DMS53 (cell line): ENCODE measurements around the gene TCF19.
"Not testable (repeated sequence)": the region's sequence is repeated elsewhere in the genome, so short reads cannot be mapped to it uniquely, and the experiment has no call there.

Experiments used
- DNase-seq: peaks from one replicate; lab custom pipeline; 2025; lab: John Stamatoyannopoulos, UW

TCF19 gene

DNA sequence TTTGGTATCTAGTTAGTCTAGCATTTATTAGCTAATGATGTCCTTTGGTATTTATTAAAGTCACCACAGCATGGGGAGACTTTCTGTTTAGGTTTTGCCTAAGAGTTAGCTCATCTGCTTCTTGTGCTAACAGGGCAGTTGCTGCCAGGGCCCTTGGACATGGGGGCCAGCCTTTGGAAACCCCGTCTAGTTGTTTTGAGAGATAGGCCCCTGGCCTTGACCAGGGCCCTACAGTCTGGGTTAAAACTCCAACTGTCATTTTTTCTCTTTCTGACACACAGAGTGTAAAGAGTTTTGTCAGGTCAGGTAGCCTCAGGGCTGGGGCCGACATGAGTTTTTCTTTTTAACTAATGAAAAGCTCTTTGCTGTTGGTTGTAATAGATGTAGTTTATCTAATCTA lies 24.9 kb downstream of the TCF19 start:
- DNase-seq = not testable (repeated sequence)

GRCh38 chr6:31183859-31184258 lies 25.5 kb downstream of the TCF19 start:
- not testable (repeated sequence) for DNase-seq

GRCh38 chr6:31185695-31186051 lies 27.3 kb downstream of the TCF19 start:
- DNase-seq = not testable (repeated sequence)

- DNase-seq = no peak
Observed at GRCh38 chr6:31186052-31186734, 27.8 kb downstream of the TCF19 start.

DNA sequence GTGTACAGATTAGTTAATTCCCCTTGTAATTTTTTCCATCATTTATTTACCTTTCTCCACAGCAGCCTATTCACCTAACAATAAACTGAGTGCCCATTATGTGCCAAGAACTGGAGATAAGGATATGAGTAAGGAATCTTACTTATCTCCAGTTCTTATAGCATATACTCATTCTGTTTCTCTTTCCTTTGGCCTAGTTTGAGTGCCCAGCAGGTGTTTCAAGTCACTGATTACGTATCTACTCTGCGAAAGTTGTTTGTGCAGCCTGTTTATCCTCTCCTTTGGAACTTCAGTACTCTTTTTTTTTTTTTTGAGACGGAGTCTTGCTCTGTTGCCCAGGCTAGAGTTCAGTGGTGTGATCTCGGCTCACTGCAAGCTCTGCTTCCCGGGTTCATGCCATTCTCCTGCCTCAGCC lies 29.4 kb downstream of the TCF19 start:
- no peak for DNase-seq

- DNase-seq = not testable (repeated sequence)
Observed at GRCh38 chr6:31189223-31189622, 30.8 kb downstream of the TCF19 start.

DNA sequence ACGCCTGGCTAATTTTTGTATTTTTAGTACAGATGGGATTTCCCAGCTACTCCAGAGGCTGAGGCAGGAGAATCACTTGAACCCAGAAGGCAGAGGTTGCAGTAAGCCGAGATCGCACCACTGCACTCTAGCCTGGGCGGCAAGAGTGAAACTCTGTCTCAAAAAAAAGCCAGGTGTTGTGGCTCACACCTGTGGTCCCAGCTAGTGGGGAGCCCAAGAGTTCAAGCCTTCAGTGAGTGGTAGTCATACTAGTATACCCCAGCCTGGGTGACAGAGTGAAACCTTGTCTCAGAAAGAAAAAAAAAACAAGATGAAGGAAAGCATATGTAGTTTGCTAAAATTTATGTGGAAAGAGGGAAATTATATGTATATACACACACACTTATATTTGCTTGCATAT lies 32.1 kb downstream of the TCF19 start:
- DNase-seq = no peak

DNA sequence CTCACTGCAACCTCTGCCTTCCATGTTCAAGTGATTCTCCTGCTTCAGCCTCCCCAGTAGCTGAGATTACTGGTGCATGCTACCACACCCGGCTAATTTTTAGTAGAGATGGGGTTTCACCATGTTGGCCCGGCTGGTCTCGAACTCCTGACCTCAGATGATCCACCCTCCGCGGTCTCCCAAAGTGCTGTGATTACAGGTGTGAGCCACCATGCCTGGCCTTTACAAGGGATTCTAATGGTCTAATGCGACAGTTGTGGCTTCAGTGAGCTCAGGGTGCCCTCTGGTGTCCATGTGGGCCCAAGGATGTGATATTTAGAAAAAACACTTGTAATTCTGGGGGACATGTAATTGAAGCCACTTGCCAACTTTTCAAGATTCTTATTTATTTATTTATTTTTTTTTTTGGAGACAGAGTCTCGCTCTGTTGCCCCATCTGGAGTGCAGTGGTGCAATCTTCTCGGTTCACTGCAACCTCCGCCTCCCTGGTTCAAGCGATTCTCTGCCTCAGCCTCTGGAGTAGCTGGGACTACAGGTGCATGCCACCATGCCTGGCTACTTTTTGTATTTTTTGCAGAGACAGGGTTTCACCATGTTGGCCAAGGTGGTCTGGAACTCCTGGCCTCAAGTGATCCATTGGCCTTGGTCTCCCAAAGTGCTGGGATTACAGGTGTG lies 34.2 kb downstream of the TCF19 start:
- DNase-seq = peak; percentile 89

- DNase-seq = peak; percentile 24
Observed at GRCh38 chr6:31193206-31193605, 34.8 kb downstream of the TCF19 start.

DNA sequence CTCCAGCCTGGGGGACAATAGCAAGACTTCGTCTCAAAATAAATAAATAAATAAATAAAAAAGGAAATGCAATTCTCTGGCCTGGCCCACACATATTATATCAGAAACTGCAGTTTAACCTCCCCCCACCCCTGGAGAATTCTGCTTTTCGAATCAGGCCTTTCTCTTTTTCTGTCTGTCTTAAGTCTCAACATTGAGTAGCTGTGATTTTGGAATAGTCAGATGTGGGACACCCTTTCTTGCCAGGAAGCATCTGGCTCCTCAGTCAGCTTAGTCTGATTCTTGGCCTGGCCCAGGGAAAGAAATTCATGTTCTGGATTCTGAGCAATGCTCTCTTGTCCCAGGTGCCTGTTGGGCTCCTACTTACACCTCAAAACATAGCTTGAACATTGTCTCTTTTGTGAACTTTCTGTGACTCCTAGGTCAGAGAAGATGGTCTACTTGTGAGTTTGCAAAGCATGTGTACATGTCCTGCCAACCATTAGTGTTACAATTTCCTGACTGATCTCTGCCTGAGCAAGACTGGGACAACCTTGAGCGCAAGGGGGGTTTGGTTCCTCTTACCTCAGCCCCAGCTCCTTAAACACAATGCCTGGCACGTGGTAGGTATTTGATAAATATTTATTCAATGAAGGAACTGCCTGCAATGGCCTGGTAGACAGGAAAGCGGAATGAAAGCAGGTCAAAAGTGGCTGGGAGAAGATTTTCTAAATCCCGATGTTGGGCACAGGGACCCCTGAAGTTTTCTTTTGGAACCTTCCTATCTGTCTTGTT lies 35.9 kb downstream of the TCF19 start:
- DNase-seq = no peak

- DNase-seq = not testable (repeated sequence)
Observed at GRCh38 chr6:31195308-31195979, 37.1 kb downstream of the TCF19 start.

DNA sequence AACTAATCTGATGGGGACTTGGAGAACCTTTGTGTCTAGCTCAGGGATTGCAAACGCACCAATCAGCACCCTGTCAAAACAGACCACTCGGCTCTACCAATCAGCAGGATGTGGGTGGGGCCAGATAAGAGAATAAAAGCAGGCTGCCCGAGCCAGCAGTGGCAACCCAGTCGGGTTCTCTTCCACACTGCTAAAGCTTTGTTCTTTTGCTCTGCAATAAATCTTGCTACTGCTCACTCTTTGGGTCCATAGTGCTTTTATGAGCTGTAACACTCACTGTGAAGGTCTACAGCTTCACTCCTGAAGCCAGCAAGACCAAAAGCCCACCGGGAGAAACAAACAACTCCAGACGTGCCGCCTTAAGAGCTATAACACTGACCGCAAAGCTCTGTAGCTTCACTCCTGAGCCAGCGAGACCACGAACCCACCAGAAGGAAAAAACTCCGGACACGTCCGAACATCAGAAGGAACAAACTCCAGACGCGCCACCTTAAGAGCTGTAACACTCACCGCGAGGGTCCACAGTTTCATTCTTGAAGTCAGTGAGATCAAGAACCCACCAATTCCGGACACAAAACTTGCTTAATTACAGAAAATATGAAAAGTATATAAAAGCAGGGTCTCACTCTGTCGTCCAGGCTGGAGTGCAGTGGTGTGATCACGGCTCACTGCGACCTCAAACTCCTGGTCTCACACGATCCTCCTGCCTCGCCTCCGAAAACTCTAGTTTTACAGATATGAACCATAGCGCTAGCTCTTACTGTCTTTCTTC lies 38.0 kb downstream of the TCF19 start:
- not testable (repeated sequence) for DNase-seq

- DNase-seq = peak; percentile 98
Observed at GRCh38 chr6:31197559-31198305, 39.3 kb downstream of the TCF19 start.

- DNase-seq = not testable (repeated sequence)
Observed at GRCh38 chr6:31199105-31199452, 40.7 kb downstream of the TCF19 start.

- peak; percentile 92 for DNase-seq
Observed at GRCh38 chr6:31202259-31203166, 44.1 kb downstream of the TCF19 start.

GRCh38 chr6:31203345-31203979 lies 45.1 kb downstream of the TCF19 start:
- DNase-seq = peak; percentile 97

GRCh38 chr6:31204751-31205145 lies 46.4 kb downstream of the TCF19 start:
- peak; percentile 35 for DNase-seq

DNA sequence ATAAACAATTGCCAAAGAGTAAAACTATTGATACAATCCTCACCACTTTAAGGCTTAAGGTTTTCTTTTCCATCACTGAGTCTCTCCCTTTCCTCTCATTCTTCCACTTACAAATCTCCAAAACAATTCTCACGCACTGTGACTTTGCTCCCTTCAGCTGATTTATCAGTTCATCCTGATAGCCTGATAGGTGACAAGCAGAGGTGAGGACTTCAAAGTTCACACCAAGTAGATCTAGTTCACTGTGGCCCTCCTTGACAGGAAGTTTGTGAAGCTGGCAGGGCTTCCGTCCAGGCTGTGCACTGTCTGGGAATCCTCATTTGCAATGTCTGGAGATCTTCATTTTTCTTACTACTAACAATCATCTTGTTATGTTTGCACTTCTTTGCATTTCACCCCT lies 47.2 kb downstream of the TCF19 start:
- DNase-seq = no peak

DNA sequence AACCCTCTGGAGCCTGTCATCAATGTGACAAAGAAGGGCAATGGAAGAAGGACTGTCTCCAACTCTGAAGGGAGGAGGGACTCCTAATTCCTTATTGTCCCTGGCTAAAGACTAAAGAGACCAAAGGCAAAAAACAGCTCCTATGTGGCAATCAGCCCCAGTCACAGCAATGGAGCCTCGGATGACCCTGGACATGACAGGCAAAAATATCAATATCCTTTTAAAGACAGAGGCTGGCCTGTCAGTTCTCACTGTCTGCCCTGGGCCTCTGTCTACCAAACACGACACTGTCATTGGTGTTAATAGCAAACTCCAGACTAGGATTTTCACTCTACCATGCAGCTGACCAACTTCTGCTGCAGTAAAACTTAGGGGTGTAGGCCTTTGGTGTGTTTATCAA lies 50.1 kb downstream of the TCF19 start:
- no peak for DNase-seq
